HTR-8/SVneo (cell line): ENCODE measurements around the gene HMGN1.
A peak's percentile ranks its signal among the peaks of the same experiment; 100 is the strongest.
"Not testable (repeated sequence)": the region's sequence is repeated elsewhere in the genome, so short reads cannot be mapped to it uniquely, and the experiment has no call there.

Experiments used
- DNase-seq: peaks from one replicate; pipeline ENCODE4 v3.0.0; 2011; ENCODE audit warnings: low spot score, mixed read lengths; ENCODE audit not compliant: insufficient read length
- FAIRE-seq: peaks from 2 replicates; lab custom pipeline; 2011; peaks lifted over from hg19 to GRCh38; lab: Jason Lieb, UNC

Gene HMGN1

GRCh38 chr21:39348355-39349210 lies at the start of gene HMGN1:
HMGN1 (minus strand) TSS chr21:39349088; CDS start chr21:39348917, 171 bp downstream.
- DNase-seq (peak; percentile 84), FAIRE-seq (no peak)

- no peak for DNase-seq
- no peak for FAIRE-seq
Observed at GRCh38 chr21:39397646-39398385, 48.9 kb upstream of the HMGN1 start.

GRCh38 chr21:39392981-39393380 lies 44.1 kb upstream of the HMGN1 start:
- FAIRE-seq: no peak
- DNase-seq: no peak

- DNase-seq (no peak), FAIRE-seq (no peak)
Observed at GRCh38 chr21:39390212-39390765, 41.4 kb upstream of the HMGN1 start.

- FAIRE-seq (no peak), DNase-seq (no peak)
Observed at GRCh38 chr21:39388811-39389155, 39.9 kb upstream of the HMGN1 start.

GRCh38 chr21:39388038-39388810 lies 39.3 kb upstream of the HMGN1 start:
- peak; percentile 89 for DNase-seq
- peak; percentile 64 for FAIRE-seq

- DNase-seq: peak; percentile 84
- FAIRE-seq: no peak
Observed at GRCh38 chr21:39387461-39388037, 38.7 kb upstream of the HMGN1 start.

- DNase-seq: no peak
- FAIRE-seq: no peak
Observed at GRCh38 chr21:39386899-39387298, 38.0 kb upstream of the HMGN1 start.

- DNase-seq: no peak
- no peak for FAIRE-seq
Observed at GRCh38 chr21:39386194-39386593, 37.3 kb upstream of the HMGN1 start.

- DNase-seq: no peak
- no peak for FAIRE-seq
Observed at GRCh38 chr21:39385299-39386145, 36.6 kb upstream of the HMGN1 start.

GRCh38 chr21:39384674-39385298 lies 35.9 kb upstream of the HMGN1 start:
- DNase-seq: no peak
- no peak for FAIRE-seq

GRCh38 chr21:39382096-39382495 lies 33.2 kb upstream of the HMGN1 start:
- DNase-seq, FAIRE-seq: not testable (repeated sequence)

GRCh38 chr21:39381009-39381408 lies 32.1 kb upstream of the HMGN1 start:
- no peak for DNase-seq
- FAIRE-seq: no peak

- DNase-seq (peak; percentile 94), FAIRE-seq (peak; percentile 42)
Observed at GRCh38 chr21:39379986-39380891, 31.4 kb upstream of the HMGN1 start.

GRCh38 chr21:39377444-39378050 lies 28.7 kb upstream of the HMGN1 start:
- no peak for FAIRE-seq
- DNase-seq: no peak

- DNase-seq (no peak), FAIRE-seq (no peak)
Observed at GRCh38 chr21:39375446-39375845, 26.6 kb upstream of the HMGN1 start.

GRCh38 chr21:39374046-39374445 lies 25.2 kb upstream of the HMGN1 start:
- DNase-seq (no peak), FAIRE-seq (no peak)
